IPS-20b (cell line): Measurements from ENCODE around the gene NEO1.

Source experiments
- H3K27ac ChIP-seq: one replicate; pipeline ENCODE4 v1.5.1; 2013; ENCODE audit warnings: low read length
- H3K27me3 ChIP-seq: 2 replicates; pipeline ENCODE4 v1.6.1; 2013; ENCODE audit warnings: mild to moderate bottlenecking, low read length, inconsistent platforms; ENCODE audit not compliant: insufficient read depth
- H3K36me3 ChIP-seq: 2 replicates; pipeline ENCODE4 v1.6.1; 2013; ENCODE audit warnings: low read depth, mild to moderate bottlenecking, inconsistent platforms, low read length, moderate library complexity; ENCODE audit not compliant: insufficient read depth
- H3K4me1 ChIP-seq: 2 replicates; pipeline ENCODE4 v1.6.1; 2013; ENCODE audit warnings: mild to moderate bottlenecking, control low read depth, inconsistent platforms, low read length, moderate library complexity; ENCODE audit not compliant: insufficient read depth
- H3K4me3 ChIP-seq: 2 replicates; pipeline ENCODE4 v1.5.1; 2013; ENCODE audit warnings: mild to moderate bottlenecking, low read length, inconsistent platforms
- H3K9ac ChIP-seq: 2 replicates; pipeline ENCODE4 v1.6.1; 2013; ENCODE audit warnings: low read depth, mild to moderate bottlenecking, inconsistent platforms, low read length, moderate library complexity
- H3K9me3 ChIP-seq: 2 replicates; pipeline ENCODE4 v1.6.1; 2013; ENCODE audit warnings: mild to moderate bottlenecking, low read depth, low read length, inconsistent platforms; ENCODE audit not compliant: insufficient read depth

Gene NEO1

GRCh38 chr15:73035221-73035620, 17.0 kb upstream of the NEO1 start:
- Histone ChIP-seq H3K4me1 (no peaks in the 10 kb centered on the region), H3K4me3 (no peak overlapping the region), H3K27me3 (no peaks in the 10 kb centered on the region), H3K36me3 (no peaks in the 10 kb centered on the region), H3K27ac (no peak overlapping the region), H3K9ac (no peak overlapping the region), H3K9me3 (no peaks in the 10 kb centered on the region)

- Histone ChIP-seq H3K9ac (no peak overlapping the region), H3K36me3 (no peaks in the 10 kb centered on the region), H3K4me3 (no peak overlapping the region), H3K27ac (no peak overlapping the region), H3K9me3 (no peaks in the 10 kb centered on the region), H3K27me3 (no peaks in the 10 kb centered on the region), H3K4me1 (no peaks in the 10 kb centered on the region)
These were observed 14.0 kb upstream of the NEO1 start for GRCh38 chr15:73038220-73038619.

- H3K4me1 ChIP-seq = no peaks in the 10 kb centered on the region
- no peak overlapping the region for H3K27ac ChIP-seq
- H3K9me3 ChIP-seq = no peaks in the 10 kb centered on the region
- peaks cover 11% of the 10 kb centered on the region for H3K27me3 ChIP-seq
- no peak overlapping the region for H3K9ac ChIP-seq
- H3K36me3 ChIP-seq = no peaks in the 10 kb centered on the region
- H3K4me3 ChIP-seq = no peak overlapping the region
These were observed 6.2 kb upstream of the NEO1 start for GRCh38 chr15:73046073-73046472.

GRCh38 chr15:73047882-73048281, 4.4 kb upstream of the NEO1 start:
- Histone ChIP-seq H3K27ac (no peak overlapping the region), H3K27me3 (peaks cover 11% of the 10 kb centered on the region), H3K9me3 (no peaks in the 10 kb centered on the region), H3K9ac (no peak overlapping the region), H3K4me1 (no peaks in the 10 kb centered on the region), H3K4me3 (no peak overlapping the region), H3K36me3 (no peaks in the 10 kb centered on the region)

GRCh38 chr15:73048624-73049295, 3.5 kb upstream of the NEO1 start:
- Histone ChIP-seq H3K27me3 (peaks cover 11% of the 10 kb centered on the region), H3K4me1 (0 out of 2 replicates have a peak, but pooled peaks cover 2% of the 10 kb centered on the region), H3K4me3 (no peak overlapping the region), H3K27ac (no peak overlapping the region), H3K9ac (no peak overlapping the region), H3K9me3 (no peaks in the 10 kb centered on the region), H3K36me3 (no peaks in the 10 kb centered on the region)

- H3K36me3 ChIP-seq = no peaks in the 10 kb centered on the region
- peaks cover 11% of the 10 kb centered on the region for H3K27me3 ChIP-seq
- no peak overlapping the region for H3K27ac ChIP-seq
- 0 out of 2 replicates have a peak, but pooled peaks cover 2% of the 10 kb centered on the region for H3K4me1 ChIP-seq
- no peaks in the 10 kb centered on the region for H3K9me3 ChIP-seq
- no peak overlapping the region for H3K4me3 ChIP-seq
- no peak overlapping the region for H3K9ac ChIP-seq
These were observed 2.6 kb upstream of the NEO1 start for GRCh38 chr15:73049564-73050215.

- 0 out of 2 replicates have a peak, but pooled peaks cover 2% of the 10 kb centered on the region for H3K4me1 ChIP-seq
- H3K4me3 ChIP-seq = peak overlapping the region; percentile 90
- H3K27me3 ChIP-seq = peaks cover 11% of the 10 kb centered on the region
- no peaks in the 10 kb centered on the region for H3K9me3 ChIP-seq
- H3K9ac ChIP-seq = peak overlapping the region; percentile 88; the same call in 1 of the 2 replicates
- H3K27ac ChIP-seq = no peak overlapping the region
- H3K36me3 ChIP-seq = no peaks in the 10 kb centered on the region
These were observed 1.5 kb upstream of the NEO1 start for GRCh38 chr15:73050561-73051295.

- H3K36me3 ChIP-seq = no peaks in the 10 kb centered on the region
- H3K27me3 ChIP-seq = peaks cover 11% of the 10 kb centered on the region
- H3K9ac ChIP-seq = peak overlapping the region; percentile 88
- H3K9me3 ChIP-seq = no peaks in the 10 kb centered on the region
- H3K4me3 ChIP-seq = peak overlapping the region; percentile 90
- H3K27ac ChIP-seq = peak overlapping the region; percentile 67
- 0 out of 2 replicates have a peak, but pooled peaks cover 2% of the 10 kb centered on the region for H3K4me1 ChIP-seq
These were observed 864 bp upstream of the NEO1 start for GRCh38 chr15:73051391-73051806.

GRCh38 chr15:73052653-73053397, 562 bp downstream of the NEO1 start:
- peaks cover 11% of the 10 kb centered on the region for H3K27me3 ChIP-seq
- H3K36me3 ChIP-seq = no peaks in the 10 kb centered on the region
- H3K9me3 ChIP-seq = no peaks in the 10 kb centered on the region
- H3K9ac ChIP-seq = peak overlapping the region; percentile 83
- H3K27ac ChIP-seq = no peak overlapping the region
- peak overlapping the region; percentile 90 for H3K4me3 ChIP-seq
- 0 out of 2 replicates have a peak, but pooled peaks cover 2% of the 10 kb centered on the region for H3K4me1 ChIP-seq

GRCh38 chr15:73053398-73053723, 1.1 kb downstream of the NEO1 start:
- Histone ChIP-seq H3K4me1 (0 out of 2 replicates have a peak, but pooled peaks cover 2% of the 10 kb centered on the region), H3K27me3 (peaks cover 11% of the 10 kb centered on the region), H3K9me3 (no peaks in the 10 kb centered on the region), H3K27ac (no peak overlapping the region), H3K4me3 (peak overlapping the region; percentile 90), H3K9ac (peak overlapping the region; percentile 83), H3K36me3 (no peaks in the 10 kb centered on the region)

GRCh38 chr15:73054417-73054953, 2.2 kb downstream of the NEO1 start:
- no peak overlapping the region for H3K27ac ChIP-seq
- H3K27me3 ChIP-seq = peaks cover 11% of the 10 kb centered on the region
- 0 out of 2 replicates have a peak, but pooled peaks cover 2% of the 10 kb centered on the region for H3K4me1 ChIP-seq
- H3K4me3 ChIP-seq = peak overlapping the region; percentile 90
- no peaks in the 10 kb centered on the region for H3K9me3 ChIP-seq
- H3K9ac ChIP-seq = no peak overlapping the region
- H3K36me3 ChIP-seq = no peaks in the 10 kb centered on the region
